ENCODE results near the gene CHRNB1.

Gene CHRNB1

DNA sequence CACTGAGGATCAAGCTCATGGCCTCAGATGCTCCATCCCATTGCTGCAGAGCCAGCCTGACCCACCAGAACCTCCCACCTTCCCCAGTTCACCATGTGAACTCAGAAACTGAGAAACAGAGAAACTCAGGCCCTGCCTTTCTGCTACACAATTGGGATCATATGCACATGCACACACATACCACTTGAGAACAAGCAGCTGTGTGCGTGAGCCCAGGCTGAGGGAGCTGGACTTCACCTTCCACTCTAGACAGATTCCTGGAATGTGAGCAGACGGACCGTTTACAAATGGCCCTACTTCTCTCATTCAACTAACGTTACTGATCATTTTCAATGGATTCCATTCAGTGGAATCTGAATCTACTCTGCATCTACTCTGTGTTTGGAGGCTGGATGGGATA is 21.2 kb upstream of the CHRNB1 start:
- Histone ChIP-seq H3K27ac (ENCODE audit: low read depth, low read length) (no peak overlapping the region), H2BK5ac (ENCODE audit: low read depth, low read length, poor library complexity) (no peak overlapping the region), H3K79me2 (ENCODE audit: control insufficient read depth, insufficient read depth, low read length, poor library complexity) (no peaks in the 10 kb centered on the region), H2BK12ac (ENCODE audit: low read length) (no peak overlapping the region), H3K36me3 (ENCODE audit: control insufficient read depth in 1 of 2, insufficient read depth in 2 of 2, low read length in 2 of 2) (no peaks in the 10 kb centered on the region), H3K23ac (ENCODE audit: low read length) (no peak overlapping the region), H2BK120ac (ENCODE audit: insufficient read depth, low read length, poor library complexity) (no peak overlapping the region), H4K8ac (ENCODE audit: low read depth, low read length) (no peak overlapping the region), H3K4me1 (ENCODE audit: control insufficient read depth in 1 of 2, insufficient read depth in 2 of 2, low read length in 2 of 2) (peaks cover 0 to 2% of the 10 kb centered on the region in 2 experiments), H3K27me3 (ENCODE audit: insufficient read depth, low read length) (no peaks in the 10 kb centered on the region), H2AFZ (ENCODE audit: insufficient read depth, low read length, poor library complexity) (no peak overlapping the region), H3K4me2 (ENCODE audit: low read length) (no peak overlapping the region), H3K18ac (ENCODE audit: low read length) (no peak overlapping the region), H3K9me3 (ENCODE audit: insufficient read depth, low read depth, low read length) (peaks cover 4% of the 10 kb centered on the region), H3K14ac (ENCODE audit: low read length) (no peak overlapping the region), H3K79me1 (ENCODE audit: low read length) (no peaks in the 10 kb centered on the region), H3K4ac (ENCODE audit: low read depth, low read length) (no peak overlapping the region), H4K91ac (ENCODE audit: low read depth, low read length) (no peak overlapping the region), H3K9ac (ENCODE audit: low read length) (no peak overlapping the region), H4K12ac (ENCODE audit: low read depth, low read length) (no peak overlapping the region), H3K4me3 (ENCODE audit: low read depth, low read length) (no peak overlapping the region), H2AK5ac (ENCODE audit: low read length) (no peak overlapping the region)
- no CpG with 5 or more reads among the region's 4 CpGs for WGBS (ENCODE audit: extremely low coverage, insufficient coverage, insufficient read length)
- no peak for DNase-seq

DNA sequence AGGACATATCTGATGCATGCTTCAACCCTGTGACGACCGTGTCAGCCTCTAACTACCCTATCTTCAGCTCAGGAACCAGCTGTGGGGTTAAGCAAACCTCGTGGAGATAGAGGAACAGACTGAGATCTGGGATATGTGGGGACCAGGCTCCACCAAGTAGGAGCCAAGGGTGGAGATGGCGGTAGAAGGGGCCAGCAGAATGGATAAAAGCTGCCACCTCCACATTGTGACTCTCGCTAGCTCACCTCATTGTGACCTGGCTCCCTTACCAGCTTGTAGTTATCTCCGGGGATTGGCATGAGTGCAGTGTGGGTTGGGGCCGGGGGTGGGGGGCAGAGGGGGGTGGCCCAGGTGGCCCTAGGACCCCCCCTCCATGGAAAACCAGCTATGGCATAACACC is 19.5 kb upstream of the CHRNB1 start, which contains the start of gene SPEM2:
Gene SPEM2 (plus strand): TSS at position 301 of the 400 bp plus-strand sequence. CDS start 73 bp downstream, at position 374.
- no peaks in the 10 kb centered on the region for H3K4me1 ChIP-seq (ENCODE audit: control insufficient read depth in 1 of 2, insufficient read depth in 2 of 2, low read length in 2 of 2)
- DNase-seq = no peak
- H2AK5ac ChIP-seq (ENCODE audit: low read length) = no peak within 1 kb of the TSS
- no peak within 1 kb of the TSS for H2AFZ ChIP-seq (ENCODE audit: insufficient read depth, low read length, poor library complexity)
- H3K79me1 ChIP-seq (ENCODE audit: low read length) = no peaks in the 10 kb centered on the region
- H3K4me2 ChIP-seq (ENCODE audit: low read length) = no peak within 1 kb of the TSS
- no peaks in the 10 kb centered on the region for H3K36me3 ChIP-seq (ENCODE audit: control insufficient read depth in 1 of 2, insufficient read depth in 2 of 2, low read length in 2 of 2)
- H4K8ac ChIP-seq (ENCODE audit: low read depth, low read length) = no peak within 1 kb of the TSS
- H3K27ac ChIP-seq (ENCODE audit: low read depth, low read length) = no peak within 1 kb of the TSS
- H2BK120ac ChIP-seq (ENCODE audit: insufficient read depth, low read length, poor library complexity) = no peak within 1 kb of the TSS
- H3K27me3 ChIP-seq (ENCODE audit: insufficient read depth, low read length) = no peaks in the 10 kb centered on the region
- H4K91ac ChIP-seq (ENCODE audit: low read depth, low read length) = no peak within 1 kb of the TSS
- no peak within 1 kb of the TSS for H3K14ac ChIP-seq (ENCODE audit: low read length)
- H3K4me3 ChIP-seq (ENCODE audit: low read depth, low read length) = no peak within 1 kb of the TSS
- H3K9me3 ChIP-seq (ENCODE audit: insufficient read depth, low read depth, low read length) = peaks cover 4% of the 10 kb centered on the region
- H3K18ac ChIP-seq (ENCODE audit: low read length) = no peak within 1 kb of the TSS
- no peak within 1 kb of the TSS for H3K4ac ChIP-seq (ENCODE audit: low read depth, low read length)
- no peaks in the 10 kb centered on the region for H3K79me2 ChIP-seq (ENCODE audit: control insufficient read depth, insufficient read depth, low read length, poor library complexity)
- no peak within 1 kb of the TSS for H3K9ac ChIP-seq (ENCODE audit: low read length)
- H4K12ac ChIP-seq (ENCODE audit: low read depth, low read length) = no peak within 1 kb of the TSS
- no peak within 1 kb of the TSS for H3K23ac ChIP-seq (ENCODE audit: low read length)
- H2BK5ac ChIP-seq (ENCODE audit: low read depth, low read length, poor library complexity) = no peak within 1 kb of the TSS
- no CpG with 5 or more reads among the region's 7 CpGs for WGBS (ENCODE audit: extremely low coverage, insufficient coverage, insufficient read length)
- no peak within 1 kb of the TSS for H2BK12ac ChIP-seq (ENCODE audit: low read length)

DNA sequence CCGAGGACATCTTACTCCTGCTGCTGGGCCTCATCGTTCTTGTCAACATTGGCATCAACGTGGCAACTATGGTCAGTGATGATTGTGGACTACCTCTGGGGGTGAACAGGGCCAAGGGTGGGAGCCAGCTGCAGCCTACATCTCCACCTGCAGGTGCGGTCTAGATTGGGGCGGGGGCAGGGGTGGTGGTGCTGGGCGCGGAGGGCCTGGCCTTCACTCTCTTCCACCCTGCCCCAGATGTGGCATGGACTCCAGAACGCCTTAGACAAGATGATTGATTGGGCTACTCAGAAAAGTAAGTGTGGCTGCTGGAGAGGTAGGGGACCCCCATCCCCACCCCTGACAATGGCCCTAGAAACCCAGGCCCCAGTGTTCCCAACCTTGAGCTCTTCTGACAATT is 19.1 kb upstream of the CHRNB1 start:
- DNase-seq = no peak

DNA sequence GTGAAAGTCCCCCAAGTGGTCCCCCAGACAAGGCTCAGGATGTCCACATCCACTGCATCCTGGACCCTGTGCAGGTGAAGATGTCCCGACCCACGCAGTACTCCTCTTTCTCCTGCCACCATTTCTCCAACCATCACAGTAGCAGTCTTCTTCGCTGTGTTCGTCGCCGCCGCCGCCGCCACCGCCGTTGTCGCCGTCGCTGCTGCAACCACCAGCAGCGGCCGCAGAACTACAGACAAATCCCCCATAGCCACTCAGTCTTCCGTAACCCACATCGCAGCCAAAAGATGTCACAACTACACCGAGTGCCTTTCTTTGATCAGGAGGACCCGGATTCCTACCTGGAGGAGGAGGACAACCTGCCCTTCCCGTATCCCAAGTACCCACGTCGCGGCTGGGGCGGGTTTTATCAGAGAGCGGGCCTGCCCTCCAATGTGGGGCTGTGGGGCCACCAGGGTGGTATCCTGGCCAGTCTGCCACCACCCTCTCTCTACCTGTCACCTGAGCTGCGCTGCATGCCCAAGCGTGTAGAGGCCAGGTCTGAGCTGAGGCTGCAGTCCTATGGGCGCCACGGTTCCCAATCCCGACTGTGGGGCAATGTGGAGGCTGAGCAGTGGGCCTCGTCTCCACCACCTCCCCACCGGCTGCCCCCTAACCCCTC is 18.5 kb upstream of the CHRNB1 start:
- Histone ChIP-seq H3K14ac (ENCODE audit: low read length) (no peak overlapping the region), H3K27me3 (ENCODE audit: insufficient read depth, low read length) (no peaks in the 10 kb centered on the region), H2BK120ac (ENCODE audit: insufficient read depth, low read length, poor library complexity) (no peak overlapping the region), H3K36me3 (ENCODE audit: control insufficient read depth in 1 of 2, insufficient read depth in 2 of 2, low read length in 2 of 2) (no peaks in the 10 kb centered on the region), H3K18ac (ENCODE audit: low read length) (no peak overlapping the region), H3K9ac (ENCODE audit: low read length) (no peak overlapping the region), H3K4me2 (ENCODE audit: low read length) (no peak overlapping the region), H4K12ac (ENCODE audit: low read depth, low read length) (no peak overlapping the region), H3K79me1 (ENCODE audit: low read length) (no peaks in the 10 kb centered on the region), H2AK5ac (ENCODE audit: low read length) (no peak overlapping the region), H3K27ac (ENCODE audit: low read depth, low read length) (no peak overlapping the region), H4K8ac (ENCODE audit: low read depth, low read length) (no peak overlapping the region), H4K91ac (ENCODE audit: low read depth, low read length) (no peak overlapping the region), H3K4me1 (ENCODE audit: control insufficient read depth in 1 of 2, insufficient read depth in 2 of 2, low read length in 2 of 2) (no peaks in the 10 kb centered on the region), H2BK5ac (ENCODE audit: low read depth, low read length, poor library complexity) (no peak overlapping the region), H3K4me3 (ENCODE audit: low read depth, low read length) (no peak overlapping the region), H3K79me2 (ENCODE audit: control insufficient read depth, insufficient read depth, low read length, poor library complexity) (no peaks in the 10 kb centered on the region), H2BK12ac (ENCODE audit: low read length) (no peak overlapping the region), H3K23ac (ENCODE audit: low read length) (no peak overlapping the region), H3K4ac (ENCODE audit: low read depth, low read length) (no peak overlapping the region), H3K9me3 (ENCODE audit: insufficient read depth, low read depth, low read length) (peaks cover 4% of the 10 kb centered on the region), H2AFZ (ENCODE audit: insufficient read depth, low read length, poor library complexity) (no peak overlapping the region)
- DNase-seq = no peak
- WGBS (ENCODE audit: extremely low coverage, insufficient coverage, insufficient read length) = no CpG with 5 or more reads among the region's 33 CpGs

More for the DNA sequence above, 19.1 kb upstream of the CHRNB1 start:
- peaks cover 4% of the 10 kb centered on the region for H3K9me3 ChIP-seq (ENCODE audit: insufficient read depth, low read depth, low read length)
- H2BK5ac ChIP-seq (ENCODE audit: low read depth, low read length, poor library complexity) = no peak overlapping the region
- H4K12ac ChIP-seq (ENCODE audit: low read depth, low read length) = no peak overlapping the region
- no peak overlapping the region for H3K9ac ChIP-seq (ENCODE audit: low read length)
- no peak overlapping the region for H3K4me3 ChIP-seq (ENCODE audit: low read depth, low read length)
- no peak overlapping the region for H2AFZ ChIP-seq (ENCODE audit: insufficient read depth, low read length, poor library complexity)
- no peaks in the 10 kb centered on the region for H3K36me3 ChIP-seq (ENCODE audit: control insufficient read depth in 1 of 2, insufficient read depth in 2 of 2, low read length in 2 of 2)
- H3K18ac ChIP-seq (ENCODE audit: low read length) = no peak overlapping the region
- H4K91ac ChIP-seq (ENCODE audit: low read depth, low read length) = no peak overlapping the region
- no peak overlapping the region for H2BK120ac ChIP-seq (ENCODE audit: insufficient read depth, low read length, poor library complexity)
- WGBS (ENCODE audit: extremely low coverage, insufficient coverage, insufficient read length) = no CpG with 5 or more reads among the region's 8 CpGs
- H3K27me3 ChIP-seq (ENCODE audit: insufficient read depth, low read length) = no peaks in the 10 kb centered on the region
- no peaks in the 10 kb centered on the region for H3K79me2 ChIP-seq (ENCODE audit: control insufficient read depth, insufficient read depth, low read length, poor library complexity)
- no peak overlapping the region for H2AK5ac ChIP-seq (ENCODE audit: low read length)
- H3K4me2 ChIP-seq (ENCODE audit: low read length) = no peak overlapping the region
- no peak overlapping the region for H2BK12ac ChIP-seq (ENCODE audit: low read length)
- H3K14ac ChIP-seq (ENCODE audit: low read length) = no peak overlapping the region
- H3K23ac ChIP-seq (ENCODE audit: low read length) = no peak overlapping the region
- no peaks in the 10 kb centered on the region for H3K79me1 ChIP-seq (ENCODE audit: low read length)
- no peak overlapping the region for H3K4ac ChIP-seq (ENCODE audit: low read depth, low read length)
- H3K27ac ChIP-seq (ENCODE audit: low read depth, low read length) = no peak overlapping the region
- no peaks in the 10 kb centered on the region for H3K4me1 ChIP-seq (ENCODE audit: control insufficient read depth in 1 of 2, insufficient read depth in 2 of 2, low read length in 2 of 2)
- H4K8ac ChIP-seq (ENCODE audit: low read depth, low read length) = no peak overlapping the region

All from trophoblast cell (in vitro differentiated cells and primary cell).